Ectodermal cell (in vitro differentiated cells): ENCODE measurements around the gene KCNJ15.

Experiments
- H3K27ac ChIP-seq: 2 replicates; pipeline ENCODE4 v1.7.0; 2013; ENCODE audit warnings: mild to moderate bottlenecking, low read depth, low read length; ENCODE audit not compliant: insufficient read depth, poor library complexity, severe bottlenecking
- H3K27me3 ChIP-seq: 2 replicates; pipeline ENCODE4 v1.7.0; 2013; ENCODE audit warnings: mild to moderate bottlenecking, low read length; ENCODE audit not compliant: insufficient read depth, control insufficient read depth, poor library complexity, severe bottlenecking
- H3K36me3 ChIP-seq: one replicate; pipeline ENCODE4 v1.7.0; 2013; ENCODE audit warnings: low read length; ENCODE audit not compliant: control insufficient read depth, insufficient read depth
- H3K4me1 ChIP-seq: one replicate; pipeline ENCODE4 v1.7.0; 2013; ENCODE audit warnings: low read length; ENCODE audit not compliant: control insufficient read depth, insufficient read depth
- H3K4me3 ChIP-seq: 2 replicates; pipeline ENCODE4 v1.7.0; 2013; ENCODE audit warnings: low read depth, low read length, control low read depth; ENCODE audit not compliant: insufficient read depth
- H3K9me3 ChIP-seq: 2 replicates; pipeline ENCODE4 v1.7.0; 2013; ENCODE audit warnings: mild to moderate bottlenecking, low read length, moderate library complexity; ENCODE audit not compliant: control insufficient read depth
- WGBS, 2 experiments: methylation state at CpG; one replicate each; pipeline ENCODE4 v1.1.7; 2013; ENCODE audit warnings: missing lambda C conversion rate in 2 of 2; 5-methylcytosine and 5-hydroxymethylcytosine counted together

KCNJ15 gene

DNA sequence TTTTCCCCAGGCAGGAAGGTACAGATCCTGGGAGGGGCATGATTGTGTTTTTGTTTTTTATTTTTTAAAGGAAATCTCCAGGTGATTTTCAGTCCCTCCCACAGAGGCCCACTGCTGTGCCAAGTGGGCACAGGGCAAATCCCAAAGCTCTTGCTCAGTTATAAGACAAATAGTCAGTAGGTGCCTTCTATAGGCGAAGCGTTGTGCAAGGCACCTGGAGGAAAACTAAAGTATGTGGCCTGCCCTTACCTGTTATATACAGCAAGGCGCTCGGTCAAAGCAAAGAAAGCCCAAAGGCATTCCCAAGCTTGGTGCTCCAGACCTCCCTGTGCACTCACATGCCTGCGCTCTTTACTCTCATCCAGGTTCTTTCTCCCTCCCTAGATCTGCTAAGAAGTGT is 81.0 kb downstream of the KCNJ15 start:
- no peaks in the 10 kb centered on the region for H3K27me3 ChIP-seq
- H3K36me3 ChIP-seq, result no peaks in the 10 kb centered on the region
- H3K27ac ChIP-seq, result no peak overlapping the region
- 92 to 99% methylated on average over 5 of the region's 5 CpGs for WGBS, 2 experiments
- no peak overlapping the region for H3K4me3 ChIP-seq
- no peaks in the 10 kb centered on the region for H3K4me1 ChIP-seq
- no peaks in the 10 kb centered on the region for H3K9me3 ChIP-seq

DNA sequence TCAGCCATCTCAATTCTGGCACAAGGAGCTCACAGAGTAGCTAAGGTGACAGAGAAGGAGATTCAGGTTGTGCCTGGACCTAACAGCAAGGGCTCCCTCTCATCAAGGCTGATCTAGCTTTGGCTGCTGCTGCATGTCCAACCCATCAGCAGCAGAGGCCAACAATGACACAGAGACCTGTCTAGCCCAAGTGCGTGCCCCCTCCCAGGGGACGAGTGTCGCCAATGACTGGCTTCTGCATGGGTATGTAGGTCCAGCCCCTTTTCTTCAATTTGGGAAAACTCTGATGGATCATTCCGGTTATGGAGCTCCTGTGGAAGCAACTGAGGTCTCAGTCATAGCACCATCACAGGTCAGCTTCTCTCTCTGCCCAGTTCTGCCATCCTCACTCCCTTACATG is 83.3 kb downstream of the KCNJ15 start:
- no peaks in the 10 kb centered on the region for H3K27me3 ChIP-seq
- H3K27ac ChIP-seq, result no peak overlapping the region
- H3K4me3 ChIP-seq, result no peak overlapping the region
- H3K36me3 ChIP-seq, result no peaks in the 10 kb centered on the region
- no peaks in the 10 kb centered on the region for H3K4me1 ChIP-seq
- 91 to 92% methylated on average over 4 of the region's 4 CpGs for WGBS, 2 experiments
- H3K9me3 ChIP-seq, result no peaks in the 10 kb centered on the region

DNA sequence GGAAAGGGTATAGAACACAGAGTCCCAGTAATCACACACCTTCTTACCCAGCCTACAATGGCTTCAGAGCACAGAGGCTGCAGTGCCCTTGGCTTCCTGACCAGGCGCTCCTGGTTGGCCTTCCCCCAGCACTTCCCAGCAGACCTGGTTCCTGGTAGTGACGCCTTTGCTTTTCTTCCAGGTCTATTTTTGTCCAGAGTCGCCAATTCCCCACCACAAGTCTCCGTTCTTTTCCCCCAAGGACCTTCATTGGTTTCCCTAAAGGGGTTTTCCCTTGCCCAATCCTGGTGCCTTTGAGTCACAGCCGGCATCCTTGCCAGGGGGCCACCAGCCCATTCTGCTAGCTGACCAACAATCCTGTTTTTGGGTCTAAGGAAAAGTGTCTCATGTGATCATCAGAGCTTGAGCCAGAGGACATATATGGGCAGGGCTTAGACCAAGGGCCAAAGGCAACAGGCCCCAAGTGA is 84.8 kb downstream of the KCNJ15 start:
- H3K4me1 ChIP-seq, result no peaks in the 10 kb centered on the region
- no peaks in the 10 kb centered on the region for H3K36me3 ChIP-seq
- H3K27me3 ChIP-seq, result no peaks in the 10 kb centered on the region
- no peak overlapping the region for H3K27ac ChIP-seq
- 90 to 92% methylated on average over 5 of the region's 5 CpGs for WGBS, 2 experiments
- H3K4me3 ChIP-seq, result no peak overlapping the region
- H3K9me3 ChIP-seq, result no peaks in the 10 kb centered on the region

DNA sequence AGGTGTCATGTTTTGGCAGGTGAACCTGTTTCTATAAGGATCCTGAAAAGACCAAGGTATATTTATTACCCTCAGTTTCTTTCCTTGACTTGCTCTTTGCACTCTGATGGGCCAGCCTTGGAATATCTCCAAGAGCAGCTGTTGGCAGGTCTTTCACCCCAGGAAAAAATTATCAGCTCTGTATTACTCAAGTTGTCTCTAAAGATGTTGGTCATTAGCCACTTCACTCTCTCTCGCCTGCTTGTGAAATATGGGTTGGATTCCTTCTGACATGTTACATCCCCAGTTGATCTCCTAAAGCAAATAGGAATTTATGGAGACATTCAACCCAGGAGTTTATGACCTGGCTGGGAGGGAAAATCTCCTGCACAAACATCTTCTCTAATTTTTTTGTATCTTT is 85.9 kb downstream of the KCNJ15 start:
- no peaks in the 10 kb centered on the region for H3K27me3 ChIP-seq
- 75 to 94% methylated on average over 1 of the region's 1 CpG for WGBS, 2 experiments
- no peak overlapping the region for H3K27ac ChIP-seq
- no peaks in the 10 kb centered on the region for H3K36me3 ChIP-seq
- no peaks in the 10 kb centered on the region for H3K4me1 ChIP-seq
- no peaks in the 10 kb centered on the region for H3K9me3 ChIP-seq
- no peak overlapping the region for H3K4me3 ChIP-seq

DNA sequence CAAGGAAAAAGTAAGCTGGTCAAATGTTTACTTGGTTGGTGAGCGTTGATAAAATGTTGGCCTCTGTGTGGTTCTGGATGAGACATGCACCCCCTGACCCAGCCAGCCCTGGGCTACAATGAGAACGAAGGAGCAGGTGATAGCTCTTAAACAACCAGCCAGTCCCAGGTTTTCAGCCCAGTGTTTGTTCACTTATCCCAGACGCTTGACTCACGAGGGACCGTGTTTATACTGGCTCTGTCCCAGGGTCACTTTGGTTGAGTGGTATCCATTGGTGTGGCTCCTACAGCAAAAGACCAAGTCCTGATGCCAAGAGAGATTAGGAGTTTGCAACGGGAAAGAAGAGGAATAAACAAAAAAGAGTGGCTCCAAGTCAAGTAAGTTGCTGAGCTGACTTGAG is 86.9 kb downstream of the KCNJ15 start:
- Histone ChIP-seq H3K9me3 (no peaks in the 10 kb centered on the region), H3K4me1 (no peaks in the 10 kb centered on the region), H3K27ac (no peak overlapping the region), H3K27me3 (no peaks in the 10 kb centered on the region), H3K4me3 (no peak overlapping the region), H3K36me3 (no peaks in the 10 kb centered on the region)
- 92 to 95% methylated on average over 6 of the region's 6 CpGs for WGBS, 2 experiments

DNA sequence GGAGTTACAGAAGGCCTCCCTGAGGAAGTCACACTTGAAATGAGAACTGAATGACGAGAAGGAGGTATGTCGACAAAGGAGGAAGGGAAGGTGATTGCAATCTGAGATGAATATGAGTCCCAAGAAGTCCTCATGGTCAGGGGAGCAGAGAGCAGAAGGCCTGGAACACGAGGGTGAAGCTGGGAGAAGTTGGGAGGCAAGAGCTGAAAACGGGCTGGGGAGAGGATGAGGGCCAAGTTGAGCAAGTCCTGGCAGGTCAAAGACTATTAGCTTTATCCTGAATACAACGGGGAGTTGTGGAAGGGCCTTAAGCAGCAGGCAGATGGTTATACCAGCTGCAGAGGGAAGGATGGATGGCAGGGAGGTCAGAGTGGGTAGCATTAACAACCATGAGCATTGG is 89.5 kb downstream of the KCNJ15 start:
- no peak overlapping the region for H3K27ac ChIP-seq
- no peak overlapping the region for H3K4me3 ChIP-seq
- no peaks in the 10 kb centered on the region for H3K27me3 ChIP-seq
- 91 to 92% methylated on average over 5 of the region's 5 CpGs for WGBS, 2 experiments
- peaks cover 3% of the 10 kb centered on the region for H3K4me1 ChIP-seq
- H3K9me3 ChIP-seq, result no peaks in the 10 kb centered on the region
- no peaks in the 10 kb centered on the region for H3K36me3 ChIP-seq

DNA sequence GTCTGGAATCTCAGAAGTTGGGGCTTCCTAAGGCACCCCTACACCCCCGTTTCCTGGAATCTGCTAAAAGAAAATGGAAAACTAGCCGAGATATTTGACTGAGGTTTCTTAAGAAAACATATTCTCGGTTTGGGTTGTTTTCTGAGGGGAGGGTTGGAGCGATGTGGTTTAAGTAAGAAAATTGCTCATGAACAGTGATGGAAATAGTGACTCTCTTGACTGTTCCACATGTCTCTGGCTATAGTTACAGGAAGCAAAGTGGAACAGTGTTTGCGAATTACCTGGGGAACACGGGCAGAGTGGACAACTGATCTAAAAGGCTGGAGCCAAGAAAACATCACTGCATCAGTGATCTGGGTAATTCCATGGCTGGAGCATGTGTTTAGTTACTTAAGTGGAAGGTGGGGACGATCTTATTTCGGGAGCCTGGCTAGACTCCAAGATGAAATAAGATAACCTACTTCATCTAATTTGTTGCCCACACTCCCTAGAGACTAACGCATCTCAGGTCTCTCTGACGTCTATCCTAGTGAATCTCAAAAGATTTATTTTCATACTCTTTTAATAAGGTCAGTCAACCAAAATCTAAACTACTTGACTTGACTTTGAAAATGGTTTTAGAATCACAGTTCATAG is 92.4 kb downstream of the KCNJ15 start:
- Histone ChIP-seq H3K27me3 (no peaks in the 10 kb centered on the region), H3K27ac (no peak overlapping the region), H3K4me1 (peaks cover 8% of the 10 kb centered on the region), H3K36me3 (no peaks in the 10 kb centered on the region), H3K4me3 (no peak overlapping the region), H3K9me3 (no peaks in the 10 kb centered on the region)
- WGBS, 2 experiments, result 86 to 89% methylated on average over 10 of the region's 10 CpGs

DNA sequence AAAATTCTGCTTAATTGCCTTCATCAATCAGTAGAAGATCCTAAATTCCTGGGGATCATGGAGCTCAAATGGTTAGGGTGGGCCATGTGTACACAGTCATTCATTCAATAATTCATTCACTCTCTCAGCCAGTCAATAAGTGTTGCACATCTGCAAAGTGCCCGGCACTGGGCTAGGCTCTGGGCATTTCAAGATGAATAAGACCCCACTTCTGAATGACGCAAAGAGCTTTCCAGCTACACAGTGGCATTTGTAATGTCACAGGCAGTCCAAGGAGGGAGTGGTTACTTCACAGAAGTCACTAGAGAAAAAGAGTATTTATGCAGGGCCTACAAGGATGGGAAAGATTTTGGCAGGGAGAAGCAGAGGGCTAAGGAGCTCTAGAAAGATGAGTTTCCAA is 93.2 kb downstream of the KCNJ15 start:
- WGBS, 2 experiments, result 97 to 100% methylated on average over 2 of the region's 2 CpGs
- no peak overlapping the region for H3K4me3 ChIP-seq
- H3K27ac ChIP-seq, result no peak overlapping the region
- H3K36me3 ChIP-seq, result no peaks in the 10 kb centered on the region
- no peaks in the 10 kb centered on the region for H3K9me3 ChIP-seq
- H3K27me3 ChIP-seq, result no peaks in the 10 kb centered on the region
- H3K4me1 ChIP-seq, result peaks cover 8% of the 10 kb centered on the region

DNA sequence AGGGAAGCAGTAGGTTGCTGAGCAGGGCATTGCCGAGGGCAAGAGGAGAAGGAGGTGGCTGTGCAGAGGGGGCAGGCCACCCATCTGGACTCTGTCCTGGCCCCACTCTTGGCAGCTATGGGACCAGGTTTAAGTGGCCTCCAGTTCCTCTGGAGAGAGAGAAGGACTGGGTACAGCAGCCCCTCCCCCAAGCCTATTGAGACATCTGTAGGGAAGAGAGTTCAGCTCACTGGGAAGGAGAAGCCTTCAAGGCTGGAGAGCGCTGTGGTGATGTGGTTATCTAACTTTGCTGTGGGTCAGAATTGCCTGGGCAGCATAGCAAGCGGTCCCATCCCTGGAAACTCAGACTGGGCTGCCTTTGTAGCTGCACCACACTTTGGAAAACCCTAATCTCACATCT is 93.9 kb downstream of the KCNJ15 start:
- Histone ChIP-seq H3K4me3 (no peak overlapping the region), H3K27ac (no peak overlapping the region), H3K36me3 (no peaks in the 10 kb centered on the region), H3K27me3 (no peaks in the 10 kb centered on the region), H3K4me1 (peaks cover 8% of the 10 kb centered on the region), H3K9me3 (no peaks in the 10 kb centered on the region)
- WGBS, 2 experiments, result 94 to 98% methylated on average over 3 of the region's 3 CpGs

DNA sequence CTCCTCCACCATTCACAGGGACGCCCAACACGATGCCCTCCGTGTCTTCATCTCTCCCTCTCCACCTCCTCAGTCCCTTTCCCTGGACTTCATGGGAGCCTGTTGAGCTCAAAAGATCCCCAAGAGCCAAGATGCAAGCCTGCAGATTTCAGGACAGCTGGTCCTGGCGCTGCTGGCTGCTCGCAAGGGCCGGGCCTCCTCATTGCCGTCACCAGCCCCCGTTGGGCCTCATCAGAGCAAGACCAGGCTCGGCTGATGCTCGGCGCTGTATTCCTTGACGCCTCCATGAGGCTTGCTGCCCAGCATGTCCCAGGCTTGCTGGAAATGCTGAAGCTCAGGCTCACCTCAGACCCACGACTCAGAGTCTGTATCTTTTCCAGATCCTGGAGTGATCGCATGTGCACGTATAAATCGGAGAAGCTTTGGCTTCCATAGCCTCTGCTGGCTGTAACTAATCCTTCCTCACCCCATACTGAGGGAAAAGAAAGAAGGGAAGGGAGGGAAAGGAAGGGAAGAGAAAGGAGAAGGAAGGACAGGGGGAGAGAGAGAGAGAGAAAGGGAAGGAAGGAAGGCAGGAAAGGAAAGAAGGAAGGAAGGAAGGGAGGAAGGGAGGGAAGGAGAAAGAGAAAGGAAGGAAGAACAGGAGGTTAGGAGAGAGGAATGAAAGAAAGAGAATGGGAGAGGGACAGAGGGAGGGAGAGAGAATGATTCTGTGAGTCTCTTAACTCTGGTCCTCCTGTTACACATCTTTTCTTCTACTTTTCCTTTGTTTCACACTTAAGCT is 94.6 kb downstream of the KCNJ15 start:
- H3K4me1 ChIP-seq, result peaks cover 8% of the 10 kb centered on the region
- WGBS, 2 experiments, result 87 to 92% methylated on average over 15 to 16 of the region's 16 CpGs
- no peaks in the 10 kb centered on the region for H3K27me3 ChIP-seq
- H3K36me3 ChIP-seq, result no peaks in the 10 kb centered on the region
- no peak overlapping the region for H3K4me3 ChIP-seq
- H3K27ac ChIP-seq, result no peak overlapping the region
- H3K9me3 ChIP-seq, result no peaks in the 10 kb centered on the region
